Hippocampal formation (tissue), 2 donors: ENCODE results near the gene HOMEZ.
"Not testable (repeated sequence)": the region's sequence is repeated elsewhere in the genome, so short reads cannot be mapped to it uniquely, and the experiment has no call there.

Experiments
- DNase-seq, 2 donors: peaks; one replicate each; lab custom pipeline; 2025; lab: John Stamatoyannopoulos, UW

HOMEZ gene

GRCh38 chr14:23286020-23286901, at the start of gene HOMEZ:
HOMEZ (minus strand) TSS chr14:23286132; CDS start chr14:23285952, 180 bp downstream.
- peak; percentile 99 to 100 for DNase-seq

DNA sequence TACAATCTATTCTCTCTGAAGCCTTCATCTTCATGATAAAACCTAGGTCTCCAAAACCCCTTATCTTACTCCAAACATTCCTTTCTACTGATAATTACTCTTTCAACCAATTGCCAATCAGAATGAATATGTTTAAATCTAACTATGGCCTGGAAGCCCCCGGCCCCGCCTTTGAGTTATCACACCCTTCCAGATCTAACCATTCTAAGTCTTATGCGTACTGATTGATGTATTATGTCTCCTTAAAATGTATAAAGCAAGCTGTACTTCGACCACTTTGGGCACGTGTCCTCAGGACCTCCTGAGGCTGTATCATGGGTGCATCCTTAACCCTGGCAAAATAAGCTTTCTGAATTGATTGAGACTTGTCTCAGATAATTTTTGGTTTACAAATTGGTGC, 49.7 kb upstream of the HOMEZ start:
- DNase-seq: no peak

- DNase-seq: peak; percentile 71 to 79
These were observed 42.2 kb upstream of the HOMEZ start for GRCh38 chr14:23327947-23328744.

DNA sequence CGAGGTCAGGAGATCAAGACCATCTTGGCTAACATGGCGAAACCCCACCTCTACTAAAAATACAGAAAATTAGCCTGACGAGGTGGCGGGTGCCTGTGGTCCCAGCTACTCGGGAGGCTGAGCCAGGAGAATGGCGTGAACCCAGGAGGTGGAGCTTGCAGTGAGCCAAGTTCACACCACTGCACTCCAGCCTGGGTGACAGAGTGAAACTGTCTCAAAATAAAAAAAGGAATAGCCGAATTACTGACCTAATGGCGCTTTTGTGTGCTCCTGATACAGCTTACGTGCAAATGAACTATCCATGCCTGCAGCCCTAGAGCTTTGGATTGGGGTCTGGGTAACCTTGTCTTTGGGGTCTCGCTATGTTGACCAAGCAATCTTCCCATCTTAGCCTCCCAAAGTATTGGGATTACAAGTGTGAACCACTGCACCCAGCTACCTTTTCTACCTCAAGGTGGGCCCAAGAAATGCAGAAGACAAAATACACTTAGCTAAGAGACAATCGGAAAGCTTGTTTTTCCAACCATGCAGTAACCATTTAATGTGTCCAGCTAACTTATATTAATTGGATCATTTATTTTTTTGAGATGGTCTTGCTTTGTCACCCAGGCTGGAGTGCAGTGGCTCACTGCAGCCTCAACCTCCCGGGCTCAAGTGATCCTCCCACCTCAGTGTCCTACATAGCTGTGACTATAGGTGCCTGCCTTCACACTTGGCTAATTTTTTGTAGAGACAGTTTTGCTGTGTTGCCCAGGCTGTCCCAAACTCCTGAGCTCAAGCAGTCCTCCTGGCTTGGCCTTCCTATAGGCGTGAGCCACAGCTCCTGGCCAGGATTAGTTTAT, 40.8 kb upstream of the HOMEZ start:
- no peak for DNase-seq

DNA sequence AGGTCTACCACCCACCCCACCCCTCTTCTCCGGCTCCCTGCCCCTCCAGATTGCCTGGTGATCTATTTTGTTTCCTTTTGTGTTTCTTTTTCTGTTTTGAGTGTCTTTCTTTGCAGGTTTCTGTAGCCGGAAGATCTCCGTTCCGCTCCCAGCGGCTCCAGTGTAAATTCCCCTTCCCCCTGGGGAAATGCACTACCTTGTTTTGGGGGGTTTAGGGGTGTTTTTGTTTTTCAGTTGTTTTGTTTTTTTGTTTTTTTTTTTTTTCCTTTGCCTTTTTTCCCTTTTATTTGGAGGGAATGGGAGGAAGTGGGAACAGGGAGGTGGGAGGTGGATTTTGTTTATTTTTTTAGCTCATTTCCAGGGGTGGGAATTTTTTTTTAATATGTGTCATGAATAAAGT, 39.8 kb upstream of the HOMEZ start:
- not testable (repeated sequence) for DNase-seq

- no peak for DNase-seq
These were observed 39.1 kb upstream of the HOMEZ start for GRCh38 chr14:23324993-23325392.

GRCh38 chr14:23324455-23324846, 38.5 kb upstream of the HOMEZ start:
- DNase-seq: no peak

GRCh38 chr14:23323838-23324454, 38.0 kb upstream of the HOMEZ start:
- DNase-seq: no peak

DNA sequence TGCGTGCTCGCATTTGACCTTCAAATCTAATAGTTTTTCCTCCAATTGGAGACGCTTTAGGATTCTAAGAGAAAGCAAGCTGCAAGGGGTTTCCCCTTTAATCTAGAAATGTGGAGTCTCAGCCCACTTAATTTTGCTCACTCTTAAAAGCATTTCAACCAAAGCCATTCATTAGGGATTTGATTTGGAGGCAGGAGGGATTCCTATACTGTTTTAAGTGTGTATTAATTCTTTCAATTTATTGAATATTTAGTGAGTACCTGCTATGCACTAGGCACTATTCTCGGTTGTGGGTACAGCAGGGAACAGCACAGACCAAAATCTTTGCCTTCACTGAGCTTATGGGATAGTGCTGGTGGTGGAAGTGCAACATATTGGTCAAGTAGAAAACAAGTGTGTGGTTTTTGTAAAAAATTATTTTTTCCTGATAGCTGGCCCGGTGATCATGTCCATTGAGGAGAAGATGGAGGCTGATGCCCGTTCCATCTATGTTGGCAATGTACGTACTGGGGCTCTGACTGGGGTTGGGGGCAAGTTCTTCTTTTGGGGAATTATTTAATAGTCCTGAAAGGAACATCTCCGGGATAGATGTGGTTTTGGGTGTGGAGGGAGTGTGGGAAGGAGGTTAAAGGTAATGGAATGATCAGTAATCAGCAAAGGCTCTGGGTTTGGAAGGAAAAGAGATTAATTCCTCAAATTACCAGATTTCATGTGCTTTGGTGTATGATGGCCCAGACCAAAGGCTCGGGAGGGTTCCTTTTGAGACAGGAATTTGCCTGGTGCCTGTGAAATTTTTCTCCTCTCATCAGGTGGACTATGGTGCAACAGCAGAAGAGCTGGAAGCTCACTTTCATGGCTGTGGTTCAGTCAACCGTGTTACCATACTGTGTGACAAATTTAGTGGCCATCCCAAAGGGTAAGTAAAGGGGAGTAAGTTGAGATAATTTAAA, 36.9 kb upstream of the HOMEZ start:
- DNase-seq: no peak

DNA sequence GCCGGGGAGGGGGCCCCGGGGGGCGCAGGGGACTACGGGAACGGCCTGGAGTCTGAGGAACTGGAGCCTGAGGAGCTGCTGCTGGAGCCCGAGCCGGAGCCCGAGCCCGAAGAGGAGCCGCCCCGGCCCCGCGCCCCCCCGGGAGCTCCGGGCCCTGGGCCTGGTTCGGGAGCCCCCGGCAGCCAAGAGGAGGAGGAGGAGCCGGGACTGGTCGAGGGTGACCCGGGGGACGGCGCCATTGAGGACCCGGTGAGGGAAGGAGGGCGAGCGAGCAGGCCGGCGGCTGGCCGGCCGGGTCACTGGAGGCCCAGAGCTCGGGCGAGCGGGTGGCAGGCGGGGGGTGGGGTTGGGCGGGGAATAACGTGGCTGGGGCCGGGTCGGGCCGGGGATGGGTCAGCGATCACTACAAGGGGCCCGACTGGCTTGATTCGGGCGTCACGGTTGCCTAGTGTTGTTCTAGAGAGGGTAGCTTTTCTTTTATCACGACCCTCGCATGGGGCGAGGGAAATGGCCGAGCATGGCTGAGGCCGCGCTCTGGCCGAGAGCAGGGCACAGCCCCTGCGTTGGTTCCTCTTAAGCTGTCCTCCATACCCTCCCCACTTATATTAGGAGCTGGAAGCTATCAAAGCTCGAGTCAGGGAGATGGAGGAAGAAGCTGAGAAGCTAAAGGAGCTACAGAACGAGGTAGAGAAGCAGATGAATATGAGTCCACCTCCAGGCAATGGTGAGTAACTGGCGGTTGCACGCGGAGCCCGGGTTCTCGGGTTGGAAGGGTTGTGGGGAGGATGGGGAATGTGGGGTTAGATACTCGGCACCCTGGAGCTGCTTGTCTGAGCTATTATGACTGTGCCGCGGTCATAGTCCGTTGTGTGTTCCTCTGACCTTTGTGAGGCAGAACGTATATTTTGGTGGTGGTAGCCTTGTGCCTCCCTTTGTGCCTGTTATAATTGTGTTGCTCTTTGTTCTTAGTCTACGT, 35.9 kb upstream of the HOMEZ start:
- DNase-seq: no peak

GRCh38 chr14:23320584-23321571, 34.9 kb upstream of the HOMEZ start, which contains the start of gene PABPN1:
PABPN1 (plus strand) TSS chr14:23321457; CDS start chr14:23321470, 13 bp downstream.
- DNase-seq: peak; percentile 99 to 100

- DNase-seq: no peak
These were observed 34.0 kb upstream of the HOMEZ start for GRCh38 chr14:23319746-23320583.

GRCh38 chr14:23316300-23316699, 30.4 kb upstream of the HOMEZ start:
- DNase-seq: no peak

GRCh38 chr14:23310546-23310945, 24.6 kb upstream of the HOMEZ start:
- DNase-seq: no peak

DNA sequence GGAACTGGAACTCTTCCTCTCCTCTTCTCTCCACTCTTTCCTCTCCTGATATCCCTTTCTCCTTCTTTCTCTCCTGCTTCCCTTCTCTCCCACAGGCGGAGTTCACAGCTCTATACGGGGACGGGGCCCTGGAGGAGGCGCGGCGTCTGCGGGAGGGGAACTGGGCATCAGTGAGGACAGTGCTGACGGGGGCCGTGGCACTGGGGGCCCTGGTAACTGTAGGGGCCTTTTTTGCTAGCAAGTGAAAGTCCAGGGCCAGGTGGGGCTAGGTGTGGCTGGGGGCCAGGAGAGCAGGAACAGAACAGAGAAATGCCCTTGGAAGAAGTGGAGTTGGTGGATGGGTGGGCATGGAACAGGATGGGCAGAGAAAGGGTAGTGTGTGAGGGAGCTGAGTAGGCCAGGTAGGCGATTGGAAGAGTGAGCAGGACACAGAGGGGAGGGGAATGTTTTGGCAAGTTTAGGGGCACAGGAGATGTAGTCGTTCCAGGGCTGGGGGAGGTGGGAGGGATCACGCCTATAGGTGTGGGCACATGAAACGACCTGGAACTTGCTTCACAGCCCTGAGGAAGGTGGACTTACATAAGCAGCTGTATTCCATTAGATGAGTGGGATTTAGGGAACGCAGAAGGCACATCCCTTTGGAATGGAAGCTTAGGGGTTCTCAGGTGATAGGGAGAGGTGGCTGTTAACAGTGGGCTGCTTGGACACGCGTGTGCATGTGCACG, 23.0 kb upstream of the HOMEZ start:
- no peak for DNase-seq
